ENCODE results near the gene FPR1. TPM values are rescaled to one million over a fixed set of nuclear protein-coding genes. Genes with fewer than 3 reads are reported as not detected.
A peak's percentile ranks its signal among the peaks of the same experiment; 100 is the strongest.

FPR1 gene
- total RNA-seq, 3 donors from 2014 or later: 6.0 to 14.9 (median 13.1) TPM

DNA sequence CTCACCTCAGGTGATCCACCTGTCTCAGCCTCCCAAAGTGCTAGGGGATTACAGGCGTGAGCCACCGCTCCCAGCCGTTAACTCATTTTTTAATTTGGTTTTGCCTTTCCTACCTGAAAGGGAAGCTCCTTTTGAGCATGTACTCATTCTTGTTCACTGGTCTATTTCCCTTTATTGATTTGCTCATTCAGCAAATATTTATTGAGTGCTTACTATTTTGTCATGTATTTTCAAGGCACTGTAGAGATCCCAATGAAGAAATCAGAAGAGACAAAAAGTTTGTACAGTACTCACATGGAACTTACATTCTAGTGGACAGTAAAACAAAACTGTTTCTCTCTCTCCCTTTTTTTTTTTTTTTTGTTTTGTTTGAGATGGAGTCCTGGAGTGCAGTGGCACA is 44.8 kb downstream of the FPR1 start:
- TF ChIP-seq, protein P1, sequence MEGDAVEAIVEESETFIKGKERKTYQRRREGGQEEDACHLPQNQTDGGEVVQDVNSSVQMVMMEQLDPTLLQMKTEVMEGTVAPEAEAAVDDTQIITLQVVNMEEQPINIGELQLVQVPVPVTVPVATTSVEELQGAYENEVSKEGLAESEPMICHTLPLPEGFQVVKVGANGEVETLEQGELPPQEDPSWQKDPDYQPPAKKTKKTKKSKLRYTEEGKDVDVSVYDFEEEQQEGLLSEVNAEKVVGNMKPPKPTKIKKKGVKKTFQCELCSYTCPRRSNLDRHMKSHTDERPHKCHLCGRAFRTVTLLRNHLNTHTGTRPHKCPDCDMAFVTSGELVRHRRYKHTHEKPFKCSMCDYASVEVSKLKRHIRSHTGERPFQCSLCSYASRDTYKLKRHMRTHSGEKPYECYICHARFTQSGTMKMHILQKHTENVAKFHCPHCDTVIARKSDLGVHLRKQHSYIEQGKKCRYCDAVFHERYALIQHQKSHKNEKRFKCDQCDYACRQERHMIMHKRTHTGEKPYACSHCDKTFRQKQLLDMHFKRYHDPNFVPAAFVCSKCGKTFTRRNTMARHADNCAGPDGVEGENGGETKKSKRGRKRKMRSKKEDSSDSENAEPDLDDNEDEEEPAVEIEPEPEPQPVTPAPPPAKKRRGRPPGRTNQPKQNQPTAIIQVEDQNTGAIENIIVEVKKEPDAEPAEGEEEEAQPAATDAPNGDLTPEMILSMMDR (IDR thresholded peaks at IDR 0.05): no peak

GRCh38 chr19:51706296-51706695 is 45.4 kb downstream of the FPR1 start:
- H3K36me3 ChIP-seq: no peaks in the 10 kb centered on the region
- H3K27me3 ChIP-seq: no peaks in the 10 kb centered on the region
- H3K4me3 ChIP-seq: no peak overlapping the region
- TF ChIP-seq, protein P1 (IDR thresholded peaks at IDR 0.05): no peak
- TF ChIP-seq POLR2AphosphoS5 (IDR thresholded peaks at IDR 0.05) (no peak), POLR2A (IDR thresholded peaks at IDR 0.05) (no peak)
- H3K4me1 ChIP-seq: no peaks in the 10 kb centered on the region
- H3K9me3 ChIP-seq: no peaks in the 10 kb centered on the region
- no peak overlapping the region for H3K27ac ChIP-seq
- intact Hi-C loops (cut with DNase I; ENCODE audit: low total_unique reads): no loop called here
- no peak for DNase-seq (ENCODE audit: low spot score in 2 of 2)

More for the DNA sequence above, 44.8 kb downstream of the FPR1 start:
- no peaks in the 10 kb centered on the region for H3K36me3 ChIP-seq
- no peaks in the 10 kb centered on the region for H3K27me3 ChIP-seq
- H3K4me3 ChIP-seq: no peak overlapping the region
- DNase-seq (ENCODE audit: low spot score in 2 of 2): no peak
- no peak overlapping the region for H3K27ac ChIP-seq
- H3K4me1 ChIP-seq: no peaks in the 10 kb centered on the region
- intact Hi-C loops (cut with DNase I; ENCODE audit: low total_unique reads): no loop called here
- H3K9me3 ChIP-seq: no peaks in the 10 kb centered on the region

GRCh38 chr19:51704626-51705025 is 47.1 kb downstream of the FPR1 start:
- no peaks in the 10 kb centered on the region for H3K4me1 ChIP-seq
- no peaks in the 10 kb centered on the region for H3K9me3 ChIP-seq
- DNase-seq (ENCODE audit: low spot score in 2 of 2): no peak
- peak overlapping the region; percentile 64 to 84 (median 71) for H3K4me3 ChIP-seq
- peak overlapping the region; percentile 92 to 97 for H3K27ac ChIP-seq
- intact Hi-C loops (cut with DNase I; ENCODE audit: low total_unique reads): no loop called here
- no peaks in the 10 kb centered on the region for H3K27me3 ChIP-seq
- H3K36me3 ChIP-seq: no peaks in the 10 kb centered on the region
- no peak for TF ChIP-seq POLR2AphosphoS5 (IDR thresholded peaks at IDR 0.05)
- TF ChIP-seq, protein P1 (IDR thresholded peaks at IDR 0.05): no peak
- TF ChIP-seq POLR2A (IDR thresholded peaks at IDR 0.05): no peak

DNA sequence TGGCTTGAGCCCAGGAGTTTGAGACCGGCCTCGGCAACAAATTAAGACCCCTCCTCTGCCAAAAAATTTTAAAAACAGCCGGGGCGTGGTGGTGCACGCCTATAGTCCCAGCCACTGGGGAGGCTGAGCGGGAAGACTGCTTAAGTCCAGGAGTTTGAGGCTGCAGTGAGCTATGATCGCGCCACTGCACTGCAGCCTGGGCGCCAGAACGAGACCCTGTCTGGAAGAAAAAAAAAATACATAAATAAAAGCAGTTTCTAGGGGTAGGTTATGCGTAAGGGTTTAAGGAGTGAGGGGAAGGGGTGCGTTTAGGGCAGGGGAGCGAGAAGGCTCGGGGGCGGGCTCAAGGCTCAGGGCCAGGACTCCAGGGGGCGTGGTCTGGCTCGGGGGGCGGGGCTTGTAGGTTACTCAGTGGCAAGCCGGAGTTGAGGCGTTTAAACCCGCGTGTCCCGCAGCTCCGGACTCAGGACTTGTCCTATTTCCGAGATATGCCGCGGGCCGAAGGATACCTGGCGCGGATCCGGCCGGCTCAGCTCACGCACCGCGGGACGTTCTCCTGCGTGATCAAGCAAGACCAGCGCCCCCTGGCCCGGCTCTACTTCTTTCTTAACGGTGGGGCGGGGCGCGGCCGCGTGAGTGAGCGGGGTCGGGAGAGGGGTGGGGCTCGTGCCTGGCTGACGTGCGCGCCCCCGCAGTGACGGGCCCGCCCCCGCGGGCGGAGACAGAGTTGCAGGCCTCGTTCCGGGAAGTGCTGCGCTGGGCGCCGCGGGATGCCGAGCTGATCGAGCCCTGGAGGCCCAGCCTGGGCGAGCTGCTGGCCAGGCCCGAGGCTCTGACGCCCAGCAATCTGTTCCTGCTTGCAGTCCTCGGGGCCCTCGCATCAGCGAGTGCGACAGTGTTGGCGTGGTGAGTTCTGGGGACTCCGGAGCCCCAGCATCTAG is 47.8 kb downstream of the FPR1 start:
- intact Hi-C loops (cut with DNase I; ENCODE audit: low total_unique reads): no loop called here
- H3K4me3 ChIP-seq: peak overlapping the region; percentile 64 to 84 (median 71)
- peak overlapping the region; percentile 92 to 97 for H3K27ac ChIP-seq
- H3K27me3 ChIP-seq: no peaks in the 10 kb centered on the region
- no peaks in the 10 kb centered on the region for H3K36me3 ChIP-seq
- no peaks in the 10 kb centered on the region for H3K4me1 ChIP-seq
- peak; percentile 96 for DNase-seq (ENCODE audit: low spot score in 2 of 2)
- TF ChIP-seq POLR2A (IDR thresholded peaks at IDR 0.05) (peak; percentile 79), POLR2AphosphoS5 (IDR thresholded peaks at IDR 0.05) (peak; percentile 82 to 97 (median 87))
- TF ChIP-seq, protein P1 (IDR thresholded peaks at IDR 0.05): peak; percentile 32 to 36 (median 36)
- H3K9me3 ChIP-seq: no peaks in the 10 kb centered on the region

Data from breast epithelium (tissue), 4 donors.